Lung (tissue), 12 donors: ENCODE measurements around the gene UNC93B1. TPM values are rescaled to one million over a fixed set of nuclear protein-coding genes. Genes with fewer than 3 reads are reported as not detected.

Experiments
- ATAC-seq: fragments of 200-7000 bp; cut with Tn5 transposase; one replicate; pipeline ENCODE4 v1.9.1; 2020; ENCODE audit warnings: moderate number of reproducible peaks; ENCODE audit not compliant: insufficient read depth, low FRiP score
- DNase-seq, 3 donors: peaks; one replicate each; pipeline ENCODE4 v3.0.0-alpha.2; 2013 to 2017
- H3K27ac ChIP-seq, 2 donors: one replicate each; pipeline ENCODE4 v1.5.1; 2013; ENCODE audit warnings: mild to moderate bottlenecking in 2 of 2, moderate library complexity in 2 of 2, control low read depth in 1 of 2, inconsistent platforms in 1 of 2, low read depth in 1 of 2, low read length in 1 of 2
- H3K27me3 ChIP-seq, 3 donors: one replicate each; pipeline ENCODE4 v1.5.1; 2013; ENCODE audit warnings: low read length in 2 of 3; ENCODE audit not compliant: control insufficient read depth in 3 of 3, insufficient read depth in 3 of 3
- H3K36me3 ChIP-seq, 4 donors: one replicate each; pipeline ENCODE4 v1.5.1; 2013; ENCODE audit warnings: low read length in 4 of 4, mild to moderate bottlenecking in 1 of 4, moderate library complexity in 1 of 4; ENCODE audit not compliant: control insufficient read depth in 4 of 4, insufficient read depth in 4 of 4
- H3K4me1 ChIP-seq, 5 donors: one replicate each; pipeline ENCODE4 v1.5.1; 2013; ENCODE audit warnings: low read length in 5 of 5, mild to moderate bottlenecking in 2 of 5, moderate library complexity in 1 of 5; ENCODE audit not compliant: control insufficient read depth in 5 of 5, insufficient read depth in 5 of 5
- H3K4me3 ChIP-seq: one replicate; pipeline ENCODE4 v1.5.1; 2013; ENCODE audit warnings: mild to moderate bottlenecking, control low read depth, moderate library complexity
- H3K9ac ChIP-seq, 2 donors: one replicate each; pipeline ENCODE4 v1.5.1; 2013; ENCODE audit warnings: low read length in 2 of 2, control low read depth in 1 of 2; ENCODE audit not compliant: insufficient read depth in 1 of 2
- H3K9me3 ChIP-seq, 4 donors: one replicate each; pipeline ENCODE4 v1.5.1; 2013; ENCODE audit warnings: low read length in 3 of 4, mild to moderate bottlenecking in 1 of 4, moderate library complexity in 1 of 4; ENCODE audit not compliant: control insufficient read depth in 4 of 4, insufficient read depth in 3 of 4
- CTCF ChIP-seq: IDR thresholded peaks from 2 replicates; pipeline ENCODE4 v1.5.1; 2012; ENCODE audit warnings: mild to moderate bottlenecking; ENCODE audit errors: control extremely low read depth, extremely low read depth
- WGBS, 2 donors: extraction: QIAGEN DNeasy Blood & Tissue Kit; methylation state at CpG; one replicate each; pipeline ENCODE4 v1.1.7; 2013; 5-methylcytosine and 5-hydroxymethylcytosine counted together
- polyA plus RNA-seq, 2 donors: library from polyadenylated mRNA; stranded (reverse); fragments of 200-250 nt; gene quantifications; one replicate each; pipeline ENCODE4 v1.2.1, GENCODE V29; 2013
- total RNA-seq, 2 donors: library from RNA; depleted of rRNA in 1 of 2; stranded (reverse); fragments of >200 nt in 1 of 2; gene quantifications; one replicate each; pipeline ENCODE4 v1.2.1, GENCODE V29; 2014 to 2021
- donor health status: control.
- donor health status: control.
- donor health status: Bipolar disorder and iron deficiency.
- donor health status: healthy.
- donor health status: DM: yes; HTN: yes; CAD: no.

UNC93B1 gene
- total and polyA plus RNA-seq, 4 donors, result 44.3 to 124 (median 87.8) TPM

GRCh38 chr11:68022531-68022930 lies 18.6 kb upstream of the UNC93B1 start:
- no peak overlapping the region for H3K9ac ChIP-seq
- TF ChIP-seq CTCF, result no peak
- peaks cover 0 to 18% (median 10%) of the 10 kb centered on the region in 4 donors for H3K36me3 ChIP-seq
- DNase-seq (no peak), ATAC-seq (no peak)
- H3K9me3 ChIP-seq, result peaks cover 0 to 7% (median under 1%) of the 10 kb centered on the region in 4 donors
- H3K27ac ChIP-seq, result no peak overlapping the region
- WGBS, 2 donors, result 93 to 95% methylated on average over 11 to 13 of the region's 13 CpGs
- H3K27me3 ChIP-seq, result no peaks in the 10 kb centered on the region
- no peak overlapping the region for H3K4me3 ChIP-seq
- H3K4me1 ChIP-seq, result peaks cover 0 to 3% (median 0%) of the 10 kb centered on the region in 5 donors

DNA sequence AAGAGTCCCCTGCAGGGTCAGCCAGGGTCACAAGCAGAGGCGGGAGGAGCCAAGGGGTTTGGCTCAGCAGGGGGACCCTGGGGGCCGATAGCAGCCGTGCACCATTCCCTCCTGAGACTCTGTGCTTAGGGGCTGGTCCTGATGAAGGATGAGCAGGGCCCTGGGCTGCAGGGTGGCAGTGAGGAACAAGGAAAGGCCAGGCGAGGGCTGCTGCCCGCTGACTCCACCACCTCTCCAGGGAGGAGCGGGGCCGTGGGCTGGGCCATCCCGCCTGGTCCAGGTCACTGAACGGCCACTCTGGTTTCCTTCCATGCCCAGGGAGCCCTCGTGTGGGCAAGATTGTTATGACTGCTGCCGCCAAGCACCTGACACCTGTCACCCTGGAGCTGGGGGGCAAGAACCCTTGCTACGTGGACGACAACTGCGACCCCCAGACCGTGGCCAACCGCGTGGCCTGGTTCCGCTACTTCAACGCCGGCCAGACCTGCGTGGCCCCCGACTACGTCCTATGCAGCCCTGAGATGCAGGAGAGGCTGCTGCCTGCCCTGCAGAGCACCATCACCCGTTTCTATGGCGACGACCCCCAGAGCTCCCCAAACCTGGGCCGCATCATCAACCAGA lies 17.4 kb upstream of the UNC93B1 start:
- H3K9me3 ChIP-seq, result peaks cover 0 to 7% (median under 1%) of the 10 kb centered on the region in 4 donors
- peak; percentile 64 for ATAC-seq
- no peak for DNase-seq
- no peak overlapping the region for H3K4me3 ChIP-seq
- WGBS, 2 donors, result 76 to 81% methylated on average over 27 of the region's 27 CpGs
- no peak for TF ChIP-seq CTCF
- H3K36me3 ChIP-seq, result peaks cover 0 to 17% (median 10%) of the 10 kb centered on the region in 4 donors
- H3K9ac ChIP-seq, result no peak overlapping the region
- H3K27ac ChIP-seq, result no peak overlapping the region
- H3K4me1 ChIP-seq, result peaks cover 0 to 8% (median 3%) of the 10 kb centered on the region in 5 donors
- H3K27me3 ChIP-seq, result no peaks in the 10 kb centered on the region

DNA sequence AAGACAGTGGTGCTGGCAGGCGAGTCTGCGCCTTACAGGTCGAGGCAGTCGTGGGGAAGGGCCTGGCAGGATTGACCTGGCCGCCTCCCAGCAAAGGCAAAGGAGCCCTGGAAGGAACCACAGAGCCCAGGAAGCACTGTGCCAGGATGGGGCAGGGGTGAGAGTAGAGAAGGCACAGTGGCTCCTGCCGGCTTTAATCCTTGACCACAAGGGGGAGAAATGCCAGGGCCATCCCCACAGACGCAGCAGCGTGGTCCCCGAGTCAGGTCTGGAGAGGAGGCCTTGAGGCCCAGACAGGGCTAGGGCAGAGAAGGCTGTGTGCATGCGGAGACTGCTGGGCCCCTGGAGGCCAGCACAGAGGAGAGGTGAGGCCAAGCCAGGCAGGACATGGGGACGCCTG lies 16.7 kb upstream of the UNC93B1 start:
- Histone ChIP-seq H3K9me3 (peaks cover 0 to 7% (median under 1%) of the 10 kb centered on the region in 4 donors), H3K9ac (no peak overlapping the region), H3K4me3 (no peak overlapping the region), H3K36me3 (peaks cover 0 to 13% (median 7%) of the 10 kb centered on the region in 4 donors), H3K27ac (peak overlapping the region in 1 of 2 donors; percentile 37), H3K4me1 (peaks cover 0 to 8% (median 5%) of the 10 kb centered on the region in 5 donors), H3K27me3 (no peaks in the 10 kb centered on the region)
- ATAC-seq (no peak), DNase-seq (peak in 1 of 3 donors; percentile 40)
- 50 to 63% methylated on average over 11 of the region's 11 CpGs for WGBS, 2 donors
- TF ChIP-seq CTCF, result no peak

DNA sequence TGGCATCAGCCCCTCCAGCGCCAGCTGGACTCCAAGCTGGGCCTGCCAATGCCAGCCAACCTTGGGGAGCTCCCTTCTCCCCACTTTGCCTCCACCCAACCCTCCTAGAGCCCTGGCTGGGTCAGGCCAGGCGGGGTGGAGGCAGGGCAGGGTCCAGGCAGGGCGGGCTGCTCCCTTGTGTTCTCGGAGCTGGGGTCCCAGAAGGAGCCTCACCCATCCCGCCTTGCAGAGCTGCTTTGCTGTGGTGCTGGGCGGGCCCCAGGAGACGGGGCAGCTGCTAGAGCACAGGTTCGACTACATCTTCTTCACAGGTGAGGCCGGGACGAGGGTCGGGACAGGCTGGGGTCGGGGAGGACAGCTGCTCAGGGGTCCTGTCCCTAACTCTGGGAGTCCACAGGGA lies 15.6 kb upstream of the UNC93B1 start:
- H3K36me3 ChIP-seq, result peaks cover 0 to 12% (median 0%) of the 10 kb centered on the region in 4 donors
- peak overlapping the region in 1 of 2 donors; percentile 5 for H3K27ac ChIP-seq
- H3K9me3 ChIP-seq, result no peaks in the 10 kb centered on the region
- no peak overlapping the region for H3K9ac ChIP-seq
- peaks cover 0 to 10% (median 7%) of the 10 kb centered on the region in 5 donors for H3K4me1 ChIP-seq
- WGBS, 2 donors, result 88 to 99% methylated on average over 12 of the region's 12 CpGs
- TF ChIP-seq CTCF, result no peak
- DNase-seq (no peak), ATAC-seq (no peak)
- no peak overlapping the region for H3K4me3 ChIP-seq
- no peaks in the 10 kb centered on the region for H3K27me3 ChIP-seq
